GM12874 (cell line): ENCODE results near the gene RAD23A.

Experiments
- CTCF ChIP-seq: IDR thresholded peaks from 2 replicates; pipeline ENCODE4 v1.5.1; 2011; ENCODE audit warnings: low read depth, mild to moderate bottlenecking, control low read depth, low read length, moderate library complexity; ENCODE audit not compliant: insufficient read depth

The RAD23A gene

GRCh38 chr19:12987190-12987589 lies 41.5 kb downstream of the RAD23A start:
- TF ChIP-seq CTCF = no peak

- no peak for TF ChIP-seq CTCF
Observed at GRCh38 chr19:12987781-12988180, 42.1 kb downstream of the RAD23A start.

- no peak for TF ChIP-seq CTCF
Observed at GRCh38 chr19:12990431-12990830, 44.8 kb downstream of the RAD23A start.

- no peak for TF ChIP-seq CTCF
Observed at GRCh38 chr19:12990853-12991252, 45.2 kb downstream of the RAD23A start.

GRCh38 chr19:12991296-12991695 lies 45.6 kb downstream of the RAD23A start:
- TF ChIP-seq CTCF = no peak

- TF ChIP-seq CTCF = no peak
Observed at GRCh38 chr19:12992729-12993128, 47.1 kb downstream of the RAD23A start.

- no peak for TF ChIP-seq CTCF
Observed at GRCh38 chr19:12993562-12993961, 47.9 kb downstream of the RAD23A start.
